MM.1S (cell line): ENCODE data around the gene IZUMO2.

Source experiments
- EZH2 ChIP-seq: fragments of 300-600 bp; sonication (generic); optimal IDR thresholded peaks from 2 replicates; pipeline ENCODE3; 2017; ENCODE audit warnings: low read depth, mild to moderate bottlenecking, antibody characterized with exemption, low read length, mixed read lengths
- EZH2phosphoT487 ChIP-seq: fragments of 300-600 bp; sonication (generic); IDR thresholded peaks from 2 replicates; pipeline ENCODE4 v1.6.1; 2018; ENCODE audit warnings: antibody characterized with exemption, low read length
- TF ChIP-seq, protein P1 (sequence below): fragments of 300-600 bp; sonication (generic); IDR thresholded peaks from 2 replicates; pipeline ENCODE4 v1.5.1; 2016; ENCODE audit warnings: antibody characterized with exemption, low read length, mixed read lengths

DNA sequence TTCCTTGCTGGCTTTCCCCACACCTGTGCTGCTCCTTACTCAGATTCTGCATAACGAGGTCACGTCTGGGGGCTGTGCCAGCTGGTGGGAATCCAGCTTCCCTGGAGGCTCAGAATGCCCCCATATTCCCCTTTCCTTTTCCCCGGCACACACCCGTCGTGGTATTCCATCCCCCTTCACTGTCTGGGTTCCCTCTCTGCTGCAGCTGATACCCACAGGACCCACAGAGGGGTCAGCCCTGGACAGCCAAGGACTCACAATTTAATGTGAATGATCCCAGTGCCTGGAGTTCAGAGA, 36.1 kb upstream of the IZUMO2 start:
- TF ChIP-seq EZH2phosphoT487 (no peak), EZH2 (no peak)
- TF ChIP-seq, protein P1, sequence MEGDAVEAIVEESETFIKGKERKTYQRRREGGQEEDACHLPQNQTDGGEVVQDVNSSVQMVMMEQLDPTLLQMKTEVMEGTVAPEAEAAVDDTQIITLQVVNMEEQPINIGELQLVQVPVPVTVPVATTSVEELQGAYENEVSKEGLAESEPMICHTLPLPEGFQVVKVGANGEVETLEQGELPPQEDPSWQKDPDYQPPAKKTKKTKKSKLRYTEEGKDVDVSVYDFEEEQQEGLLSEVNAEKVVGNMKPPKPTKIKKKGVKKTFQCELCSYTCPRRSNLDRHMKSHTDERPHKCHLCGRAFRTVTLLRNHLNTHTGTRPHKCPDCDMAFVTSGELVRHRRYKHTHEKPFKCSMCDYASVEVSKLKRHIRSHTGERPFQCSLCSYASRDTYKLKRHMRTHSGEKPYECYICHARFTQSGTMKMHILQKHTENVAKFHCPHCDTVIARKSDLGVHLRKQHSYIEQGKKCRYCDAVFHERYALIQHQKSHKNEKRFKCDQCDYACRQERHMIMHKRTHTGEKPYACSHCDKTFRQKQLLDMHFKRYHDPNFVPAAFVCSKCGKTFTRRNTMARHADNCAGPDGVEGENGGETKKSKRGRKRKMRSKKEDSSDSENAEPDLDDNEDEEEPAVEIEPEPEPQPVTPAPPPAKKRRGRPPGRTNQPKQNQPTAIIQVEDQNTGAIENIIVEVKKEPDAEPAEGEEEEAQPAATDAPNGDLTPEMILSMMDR, result no peak
